Measurements from ENCODE around the gene OSCP1.
A peak's percentile ranks its signal among the peaks of the same experiment; 100 is the strongest.

Gene OSCP1

GRCh38 chr1:36472656-36473055 lies 22.4 kb upstream of the OSCP1 start:
- DNase-seq (ENCODE audit: low read depth) = no peak

- no peak for DNase-seq (ENCODE audit: low read depth)
These were observed 21.8 kb upstream of the OSCP1 start for GRCh38 chr1:36471830-36472641.

- no peak for DNase-seq (ENCODE audit: low read depth)
These were observed 18.9 kb upstream of the OSCP1 start for GRCh38 chr1:36469163-36469562.

- no peak for DNase-seq (ENCODE audit: low read depth)
These were observed 17.6 kb upstream of the OSCP1 start for GRCh38 chr1:36467700-36468455.

- no peak for DNase-seq (ENCODE audit: low read depth)
These were observed 16.8 kb upstream of the OSCP1 start for GRCh38 chr1:36467027-36467410.

GRCh38 chr1:36466370-36467026 lies 16.2 kb upstream of the OSCP1 start:
- no peak for DNase-seq (ENCODE audit: low read depth)

GRCh38 chr1:36465731-36466369 lies 15.6 kb upstream of the OSCP1 start:
- no peak for DNase-seq (ENCODE audit: low read depth)

GRCh38 chr1:36464605-36465393 lies 14.5 kb upstream of the OSCP1 start:
- DNase-seq (ENCODE audit: low read depth) = no peak

GRCh38 chr1:36463803-36464604 lies 13.8 kb upstream of the OSCP1 start, which contains the start of gene MRPS15:
Gene MRPS15, minus strand, starts transcription at chr1:36464384. Its CDS starts 109 bp downstream, at chr1:36464275.
- peak; percentile 88 for DNase-seq (ENCODE audit: low read depth)

GRCh38 chr1:36463463-36463802 lies 13.2 kb upstream of the OSCP1 start:
- DNase-seq (ENCODE audit: low read depth) = no peak

- no peak for DNase-seq (ENCODE audit: low read depth)
These were observed 8.7 kb upstream of the OSCP1 start for GRCh38 chr1:36458910-36459309.

- DNase-seq (ENCODE audit: low read depth) = no peak
These were observed 7.4 kb upstream of the OSCP1 start for GRCh38 chr1:36457691-36458090.

- no peak for DNase-seq (ENCODE audit: low read depth)
These were observed 6.2 kb upstream of the OSCP1 start for GRCh38 chr1:36456391-36456928.

GRCh38 chr1:36455386-36455785 lies 5.1 kb upstream of the OSCP1 start:
- no peak for DNase-seq (ENCODE audit: low read depth)

- no peak for DNase-seq (ENCODE audit: low read depth)
These were observed 3.5 kb upstream of the OSCP1 start for GRCh38 chr1:36453600-36454388.

- DNase-seq (ENCODE audit: low read depth) = no peak
These were observed 2.8 kb upstream of the OSCP1 start for GRCh38 chr1:36453051-36453450.

GRCh38 chr1:36450919-36451305 lies 661 bp upstream of the OSCP1 start:
- DNase-seq (ENCODE audit: low read depth) = no peak

- DNase-seq (ENCODE audit: low read depth) = no peak
These were observed 1.7 kb downstream of the OSCP1 start for GRCh38 chr1:36448530-36449056.

- DNase-seq (ENCODE audit: low read depth) = no peak
These were observed 2.8 kb downstream of the OSCP1 start for GRCh38 chr1:36447450-36447849.
